ENCODE data around the gene TRERF1. TPM values are rescaled to one million over a fixed set of nuclear protein-coding genes. Genes with fewer than 3 reads are reported as not detected.

The TRERF1 gene
- polyA plus RNA-seq, 3 donors, result 0.58 to 10.0 (median 2.0) TPM

- Mint-ChIP-seq H3K4me3 (no peak overlapping the region), H3K4me1 (peaks cover 59% of the 10 kb centered on the region), H3K27me3 (ENCODE audit: low read depth in 3 of 3) (peaks cover 0 to 2% (median 0%) of the 10 kb centered on the region in 3 donors), H3K27ac (peak overlapping the region in 3 of 7 donors; percentile 78 to 96 (median 91)), H3K36me3 (peaks cover 4 to 12% of the 10 kb centered on the region in 2 donors), H3K9me3 (no peaks in the 10 kb centered on the region)
- no peaks in the 10 kb centered on the region for H3K27me3 ChIP-seq (ENCODE audit: control insufficient read depth in 2 of 2, insufficient read depth in 2 of 2, low read length in 2 of 2)
- intact Hi-C loops (cut with micrococcal nuclease), result no loop called here
- WGBS (ENCODE audit: insufficient coverage), result 98% methylated on average over 7 of the region's 7 CpGs
- H3K4me3 ChIP-seq (replicated peaks in 1 of 3; ENCODE audit: low read depth in 2 of 3, low read length in 3 of 3), result no peak overlapping the region
- no peaks in the 10 kb centered on the region for H3K36me3 ChIP-seq (replicated peaks in 1 of 2; ENCODE audit: control insufficient read depth in 1 of 2, insufficient read depth in 2 of 2, low read length in 2 of 2)
- peaks cover 31% of the 10 kb centered on the region for H4K20me1 ChIP-seq (ENCODE audit: insufficient read depth, low read length)
- no peaks in the 10 kb centered on the region for H3K9me3 ChIP-seq (replicated peaks in 1 of 2; ENCODE audit: control insufficient read depth in 1 of 2, insufficient read depth in 1 of 2, low read length in 2 of 2)
- H2AFZ ChIP-seq (ENCODE audit: insufficient read depth, low read depth, low read length, poor library complexity, severe bottlenecking), result no peak overlapping the region
- peak overlapping the region in 1 of 2 donors; percentile 88 for H3K27ac ChIP-seq (ENCODE audit: low read depth in 1 of 2, low read length in 2 of 2)
- no peak overlapping the region for H3K4me2 ChIP-seq (replicated peaks; ENCODE audit: extremely low read depth, low read length, poor library complexity, severe bottlenecking)
- no peak for DNase-seq
- H3K9ac ChIP-seq (ENCODE audit: insufficient read depth, low read length, poor library complexity, severe bottlenecking), result no peak overlapping the region
- H3K79me2 ChIP-seq (ENCODE audit: insufficient read depth, low read length), result peaks cover 96% of the 10 kb centered on the region
- TF ChIP-seq CTCF (IDR thresholded peaks at IDR 0.05), result no peak
- peaks cover 53 to 65% of the 10 kb centered on the region in 2 donors for H3K4me1 ChIP-seq (ENCODE audit: control insufficient read depth in 1 of 2, insufficient read depth in 2 of 2, low read length in 2 of 2)
Observed at GRCh38 chr6:42403421-42403820, 48.3 kb downstream of the TRERF1 start.

- peak overlapping the region in 1 of 2 donors; percentile 51 for H3K27ac ChIP-seq (ENCODE audit: low read depth in 1 of 2, low read length in 2 of 2)
- intact Hi-C loops (cut with micrococcal nuclease), result no loop called here
- H3K4me2 ChIP-seq (replicated peaks; ENCODE audit: extremely low read depth, low read length, poor library complexity, severe bottlenecking), result no peak overlapping the region
- Mint-ChIP-seq H3K27me3 (ENCODE audit: low read depth in 3 of 3) (peaks cover 0 to 2% (median 0%) of the 10 kb centered on the region in 3 donors), H3K9me3 (no peaks in the 10 kb centered on the region), H3K36me3 (peaks cover 6 to 17% of the 10 kb centered on the region in 2 donors), H3K4me3 (no peak overlapping the region), H3K4me1 (peaks cover 53% of the 10 kb centered on the region), H3K27ac (peak overlapping the region in 3 of 7 donors; percentile 15 to 82 (median 63))
- peaks cover 44 to 55% of the 10 kb centered on the region in 2 donors for H3K4me1 ChIP-seq (ENCODE audit: control insufficient read depth in 1 of 2, insufficient read depth in 2 of 2, low read length in 2 of 2)
- 14% methylated on average over 1 of the region's 5 CpGs for WGBS (ENCODE audit: insufficient coverage)
- no peaks in the 10 kb centered on the region for H3K27me3 ChIP-seq (ENCODE audit: control insufficient read depth in 2 of 2, insufficient read depth in 2 of 2, low read length in 2 of 2)
- TF ChIP-seq CTCF (IDR thresholded peaks at IDR 0.05), result no peak
- H3K9ac ChIP-seq (ENCODE audit: insufficient read depth, low read length, poor library complexity, severe bottlenecking), result no peak overlapping the region
- peak in 2 of 3 donors; percentile 63 to 65 for DNase-seq
- no peaks in the 10 kb centered on the region for H3K36me3 ChIP-seq (replicated peaks in 1 of 2; ENCODE audit: control insufficient read depth in 1 of 2, insufficient read depth in 2 of 2, low read length in 2 of 2)
- H3K9me3 ChIP-seq (replicated peaks in 1 of 2; ENCODE audit: control insufficient read depth in 1 of 2, insufficient read depth in 1 of 2, low read length in 2 of 2), result no peaks in the 10 kb centered on the region
- no peak overlapping the region for H3K4me3 ChIP-seq (replicated peaks in 1 of 3; ENCODE audit: low read depth in 2 of 3, low read length in 3 of 3)
- peaks cover 100% of the 10 kb centered on the region for H3K79me2 ChIP-seq (ENCODE audit: insufficient read depth, low read length)
- no peak overlapping the region for H2AFZ ChIP-seq (ENCODE audit: insufficient read depth, low read depth, low read length, poor library complexity, severe bottlenecking)
- H4K20me1 ChIP-seq (ENCODE audit: insufficient read depth, low read length), result peaks cover 31% of the 10 kb centered on the region
Observed at GRCh38 chr6:42402184-42402583, 49.5 kb downstream of the TRERF1 start.
